HG03469 (cell line): ENCODE results near the gene SNAI3.

Experiments used
- ATAC-seq: cut with Tn5 transposase; IDR thresholded peaks from one replicate; pipeline ENCODE4 v1.9.1; 2021; ENCODE audit warnings: mild to moderate bottlenecking, moderate library complexity, moderate number of reproducible peaks; ENCODE audit not compliant: unreplicated experiment

The SNAI3 gene

DNA sequence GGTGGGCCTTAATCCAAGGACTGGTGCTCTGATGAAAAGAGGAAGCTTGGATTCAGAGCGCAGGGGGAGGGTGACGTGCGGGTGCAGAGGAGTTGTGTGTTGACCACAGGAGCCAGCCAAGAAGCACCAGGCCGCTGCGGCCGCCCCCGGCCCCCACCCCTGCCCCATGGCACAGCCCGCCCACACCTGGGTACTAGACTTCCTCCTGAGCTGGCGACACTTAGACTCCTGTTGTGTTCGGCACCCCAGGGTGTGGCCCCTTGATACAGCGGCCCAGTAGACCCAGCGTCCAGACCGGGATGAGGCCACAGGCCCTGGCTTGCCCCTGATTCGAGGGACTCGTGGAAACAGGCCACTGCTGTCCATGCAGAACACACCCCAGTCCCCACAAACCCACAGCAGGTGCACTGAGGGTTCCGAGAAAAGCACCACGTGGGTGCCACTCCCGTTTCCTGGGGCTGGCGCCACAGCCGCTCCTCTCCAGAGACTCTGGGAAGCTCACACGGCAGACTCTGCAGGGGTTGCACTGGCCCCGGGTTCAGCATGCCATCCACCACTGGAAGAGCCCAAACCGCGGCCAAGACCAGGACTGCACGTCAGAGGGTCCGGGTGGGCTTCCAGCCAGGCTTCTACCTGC, 5.7 kb upstream of the SNAI3 start:
- no peak for ATAC-seq

DNA sequence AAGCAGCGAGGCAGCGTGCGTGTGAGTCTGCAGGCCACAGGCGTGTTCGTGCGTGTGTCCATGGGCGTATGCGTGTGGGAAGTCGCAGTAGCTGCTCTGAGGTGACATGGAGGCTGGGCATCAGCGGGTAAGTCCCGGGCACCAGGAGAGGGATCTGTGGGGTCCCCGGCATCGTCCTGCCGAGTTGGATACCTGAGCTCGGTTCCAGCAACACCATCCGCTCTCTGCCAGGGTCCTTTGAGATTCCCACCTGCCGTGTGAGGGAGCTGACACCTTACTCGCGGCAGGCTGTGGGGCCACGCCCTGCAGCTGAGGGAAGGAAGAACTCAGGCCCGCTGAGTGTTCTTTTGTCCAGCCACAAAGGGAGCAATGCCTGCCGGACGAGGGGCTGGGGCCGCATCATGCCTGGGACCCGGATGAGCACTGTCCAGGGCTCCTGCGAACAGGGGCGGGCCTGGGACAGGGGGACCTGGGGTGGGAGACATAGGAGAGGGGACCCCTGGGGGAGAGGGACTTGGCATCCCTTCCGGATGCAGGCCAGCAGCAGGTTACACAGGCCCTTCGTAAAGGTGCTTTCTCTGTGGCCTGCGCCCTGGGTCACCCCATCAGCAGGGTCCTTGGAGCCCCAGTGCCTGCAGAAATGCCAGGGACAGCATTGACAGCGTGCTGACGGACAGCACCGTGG, 5.0 kb upstream of the SNAI3 start:
- no peak for ATAC-seq

DNA sequence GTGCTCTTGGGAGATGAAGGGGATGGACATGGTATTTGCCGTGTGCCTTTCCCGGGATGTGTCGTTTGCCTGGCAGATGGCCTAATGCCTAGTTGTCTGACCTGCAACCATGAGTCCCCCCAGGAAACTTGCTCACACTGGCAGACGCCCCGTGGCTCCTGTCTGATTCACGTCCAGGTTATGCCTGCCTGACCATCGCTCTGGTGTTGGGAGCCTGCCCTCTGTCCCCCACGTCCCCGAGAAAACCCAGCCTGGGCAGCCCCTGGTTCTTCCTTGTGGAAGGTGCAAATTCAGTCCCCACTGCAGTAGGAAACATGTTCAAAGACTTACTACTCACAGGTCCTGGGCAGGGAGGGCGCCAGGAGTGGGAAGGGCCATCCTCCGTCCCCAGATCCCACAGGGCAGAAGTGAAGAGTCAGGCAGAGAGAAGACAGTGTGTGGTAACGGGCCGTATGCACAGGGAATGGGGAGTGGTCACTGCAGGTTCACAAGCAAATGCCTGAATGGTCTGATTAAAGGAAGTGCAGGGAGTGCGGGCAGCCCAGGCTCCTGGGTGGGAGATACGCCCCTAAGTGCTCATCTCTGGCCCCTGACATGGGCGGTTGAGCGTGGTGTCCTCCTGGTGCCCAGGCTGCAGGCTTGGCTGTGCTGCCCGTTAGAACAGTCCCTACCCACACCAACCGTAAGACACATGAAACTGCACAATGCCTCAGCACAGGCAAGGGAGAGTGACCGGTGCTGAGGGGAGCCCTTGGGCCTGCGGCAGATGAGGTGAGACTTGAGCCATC, 4.2 kb upstream of the SNAI3 start:
- ATAC-seq = no peak

DNA sequence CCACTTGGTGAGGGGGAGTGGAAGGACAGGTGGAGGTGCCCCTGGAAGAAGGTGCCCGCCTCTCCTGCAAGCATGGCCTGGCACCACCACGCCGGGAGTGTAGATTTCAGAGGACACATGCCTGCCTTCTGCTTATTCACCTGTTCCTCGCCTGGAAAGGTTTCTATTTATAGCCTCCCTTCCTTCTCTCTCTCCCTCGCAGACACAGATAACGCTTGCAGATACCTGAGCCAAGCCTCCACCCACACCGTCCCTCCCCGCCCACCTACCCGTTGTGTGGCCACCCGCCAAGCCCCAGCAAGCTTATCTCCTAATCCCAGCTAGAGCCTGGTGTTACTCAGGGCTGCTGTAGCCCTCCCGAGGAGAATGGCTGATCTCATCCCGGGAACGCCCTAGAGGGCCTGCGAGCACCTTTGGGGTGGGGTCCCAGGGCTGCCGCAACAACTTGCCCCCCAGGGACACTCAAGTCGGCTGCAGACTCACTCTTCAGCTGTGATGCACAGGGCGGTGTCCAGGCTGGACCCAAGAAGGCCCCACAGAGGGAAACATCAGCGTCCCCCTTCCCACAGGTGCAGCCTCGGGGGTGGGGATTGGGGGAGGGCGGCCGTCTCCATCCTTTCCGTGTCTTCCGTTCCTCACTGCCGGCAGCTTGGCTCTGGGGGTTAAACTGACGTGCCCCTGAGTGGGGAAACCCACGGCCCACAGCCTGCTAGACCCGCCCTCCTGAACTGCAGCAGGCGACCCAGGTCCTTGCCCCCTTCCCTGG, 1.9 kb upstream of the SNAI3 start:
- ATAC-seq = no peak

DNA sequence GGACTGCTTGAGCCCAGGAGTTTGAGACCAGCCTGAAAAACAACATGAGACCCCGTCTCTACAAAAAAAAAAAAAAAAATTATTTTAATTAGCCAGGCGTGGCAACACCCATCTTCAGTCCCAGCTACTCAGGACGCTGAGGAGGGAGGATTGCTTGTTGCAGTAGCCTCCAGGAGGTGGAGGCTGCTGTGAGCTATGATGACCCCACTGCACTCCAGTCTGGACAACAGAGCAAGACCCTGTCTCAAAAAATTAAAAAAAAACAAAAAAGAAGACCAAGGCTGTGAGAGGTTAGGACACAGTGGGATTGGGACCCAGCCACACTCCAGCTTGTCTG, 1.3 kb upstream of the SNAI3 start:
- no peak for ATAC-seq

DNA sequence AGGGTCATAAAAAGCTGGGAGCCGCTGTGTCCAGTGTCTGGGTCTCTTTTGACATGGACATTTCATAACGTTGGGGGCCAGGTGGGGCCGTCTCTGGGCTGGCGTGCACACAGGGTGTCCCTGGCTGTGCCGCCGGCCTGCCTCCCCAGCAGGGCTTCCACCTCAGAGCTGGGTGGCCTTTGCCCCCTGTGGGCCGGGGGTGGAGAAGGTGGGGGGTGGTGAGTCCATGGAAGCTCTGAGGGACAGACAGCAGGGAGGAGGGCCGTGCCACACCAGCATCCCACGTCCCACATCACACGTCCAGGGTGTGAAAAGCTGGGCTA, 908 bp upstream of the SNAI3 start:
- ATAC-seq = no peak

DNA sequence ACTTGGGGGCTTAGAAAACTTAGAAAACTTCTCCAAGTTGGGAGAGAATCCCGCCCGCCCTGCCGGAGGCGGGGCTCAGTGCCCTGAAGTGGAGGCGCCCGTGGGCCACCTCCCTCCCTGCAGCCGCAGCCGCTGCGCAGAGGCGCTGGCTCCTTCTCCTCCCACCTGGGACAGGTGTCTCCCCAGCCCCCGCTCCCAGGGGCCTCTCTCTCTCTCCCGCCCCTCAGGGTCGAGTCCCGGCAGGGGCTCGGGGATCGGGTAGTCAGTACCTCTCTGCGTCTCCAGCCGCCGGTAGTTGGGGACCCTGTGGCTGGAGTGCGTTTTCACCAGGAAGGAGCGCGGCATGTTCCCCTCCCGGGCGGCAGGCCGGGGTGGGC, 257 bp downstream of the SNAI3 start:
- peak; percentile 7 for ATAC-seq

DNA sequence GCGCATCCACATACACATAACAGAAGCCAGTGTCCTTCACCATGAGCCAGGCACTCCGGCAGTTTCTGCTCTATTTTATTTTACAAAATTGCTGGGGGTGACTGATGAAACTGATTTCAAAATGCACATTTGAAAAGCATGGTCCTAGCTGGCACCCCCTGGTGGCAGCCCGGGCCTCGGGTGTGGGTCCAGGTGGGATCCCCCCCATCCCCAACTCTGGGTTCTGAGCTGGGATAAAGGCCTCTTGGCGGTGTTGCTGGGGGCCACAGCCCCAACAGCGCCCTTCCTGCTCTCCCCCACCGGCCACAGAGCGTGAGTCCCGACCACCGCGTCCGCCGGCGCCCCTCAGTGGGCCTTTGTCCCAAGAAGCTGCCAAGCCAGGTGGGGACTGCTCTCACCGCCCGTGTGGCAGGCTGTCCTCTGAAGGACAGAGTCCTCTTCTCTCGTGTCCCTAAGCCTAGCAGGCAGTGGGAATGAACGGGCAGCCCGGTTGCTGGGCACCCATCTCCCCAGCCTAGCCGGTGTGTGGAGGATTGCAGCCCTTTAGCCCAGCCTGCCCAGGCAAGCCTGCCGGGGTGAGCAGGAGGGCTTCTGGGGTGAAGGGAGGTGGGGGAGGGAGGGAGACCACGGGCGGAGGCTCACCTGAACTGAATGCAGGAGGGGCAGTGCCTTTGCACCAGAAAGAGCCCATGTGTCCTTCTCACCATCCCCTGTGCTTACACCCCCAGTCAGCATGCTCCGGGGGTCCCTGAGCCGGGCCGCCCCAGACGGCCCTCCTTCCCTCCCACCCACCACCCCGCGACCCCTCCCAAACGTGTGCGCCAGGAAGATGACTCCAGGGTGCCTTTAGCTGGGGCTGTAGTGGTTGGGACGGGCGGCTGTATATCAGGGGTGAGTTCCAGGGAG, 898 bp downstream of the SNAI3 start:
- no peak for ATAC-seq

DNA sequence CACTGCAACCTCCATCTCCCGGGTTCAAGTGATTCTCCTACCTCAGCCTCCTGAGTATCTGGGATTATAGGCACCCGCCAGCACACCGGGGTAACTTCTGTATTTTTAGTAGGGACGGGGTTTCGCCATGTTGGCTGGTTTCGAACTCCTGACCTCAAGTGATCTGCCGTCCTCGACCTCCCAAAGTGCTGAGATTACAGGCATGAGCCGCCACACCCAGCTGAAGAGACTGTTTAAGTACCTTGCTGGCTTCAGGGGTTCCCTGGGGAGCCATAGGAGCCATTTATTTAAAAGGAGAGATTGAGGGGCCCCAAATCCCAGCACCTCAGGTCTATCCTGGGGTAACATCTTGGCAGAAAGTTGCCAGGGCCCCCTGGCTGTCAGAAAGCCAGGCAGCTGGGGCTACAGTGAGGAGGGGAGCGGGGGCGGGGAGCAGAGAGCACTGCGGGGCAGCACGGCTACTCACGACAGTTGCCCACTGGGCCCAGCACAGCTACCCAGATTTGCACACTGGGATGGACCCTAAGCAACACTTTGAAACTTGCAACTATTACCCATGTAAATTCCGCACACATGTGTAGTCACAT, 1.6 kb downstream of the SNAI3 start:
- ATAC-seq = no peak

DNA sequence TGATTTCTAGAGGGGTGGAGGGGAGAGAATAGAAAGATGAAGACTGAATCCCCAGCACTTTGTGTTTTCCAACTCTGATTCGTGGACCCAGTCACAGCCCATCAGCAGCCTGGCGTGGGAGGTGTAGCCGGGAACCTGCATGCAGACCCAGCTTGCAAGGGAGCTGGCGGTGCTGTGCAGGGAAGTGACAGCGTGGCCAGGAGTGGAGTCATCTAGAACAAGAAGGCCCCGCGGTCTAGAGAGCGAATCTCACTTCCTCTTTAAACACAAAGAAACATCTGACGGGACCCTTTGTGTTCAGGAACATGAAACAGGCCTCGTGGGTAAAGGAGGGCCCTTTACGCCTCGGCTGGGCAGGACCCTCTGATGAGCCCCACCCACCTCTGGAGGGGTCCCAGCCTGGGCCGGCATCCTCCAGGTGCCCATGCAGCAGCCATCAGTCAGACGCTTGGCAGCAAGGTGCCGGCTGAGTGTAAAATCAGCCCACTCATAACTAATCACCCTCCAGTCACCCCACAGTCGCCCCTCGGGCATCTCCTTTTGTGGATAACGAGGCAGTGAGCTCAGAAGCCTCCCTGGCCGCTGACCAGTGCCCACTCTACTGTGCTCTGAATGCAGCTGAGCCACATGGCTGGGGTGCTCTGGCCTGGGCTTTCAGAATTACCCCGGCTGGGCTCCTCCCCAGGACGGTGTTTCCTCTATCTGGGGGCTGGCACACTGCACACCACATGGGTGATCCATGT, 4.4 kb downstream of the SNAI3 start:
- ATAC-seq = peak; percentile 39

DNA sequence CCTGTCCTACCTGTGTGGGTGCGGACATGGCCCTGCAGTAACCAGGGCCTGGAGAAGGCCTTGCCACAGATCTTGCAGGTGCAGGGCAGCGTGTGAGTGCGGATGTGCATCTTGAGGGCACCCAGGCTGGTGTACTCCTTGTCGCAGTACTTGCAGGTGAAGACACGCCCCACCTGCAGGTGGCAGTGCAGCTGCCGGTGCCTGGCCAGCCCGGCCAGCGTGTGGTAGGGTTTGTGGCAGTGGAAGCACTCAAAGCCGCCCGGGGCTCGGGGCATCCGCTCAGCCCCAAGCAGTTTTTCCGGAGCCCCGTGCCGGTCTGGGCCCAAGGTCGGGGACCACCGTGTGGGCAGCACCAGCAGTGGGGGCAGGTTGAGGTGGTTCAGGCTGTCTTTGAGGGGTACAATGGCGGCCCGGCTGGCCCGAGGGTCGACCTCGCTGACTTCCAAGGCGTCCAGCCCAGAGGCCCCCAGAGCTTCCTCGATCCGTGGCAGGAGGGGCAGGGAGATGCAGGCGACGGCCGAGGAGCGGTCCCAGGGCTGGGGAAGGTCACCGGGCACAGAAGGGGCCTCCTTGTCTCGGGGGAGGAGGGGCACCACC, 5.1 kb downstream of the SNAI3 start:
- ATAC-seq = no peak

DNA sequence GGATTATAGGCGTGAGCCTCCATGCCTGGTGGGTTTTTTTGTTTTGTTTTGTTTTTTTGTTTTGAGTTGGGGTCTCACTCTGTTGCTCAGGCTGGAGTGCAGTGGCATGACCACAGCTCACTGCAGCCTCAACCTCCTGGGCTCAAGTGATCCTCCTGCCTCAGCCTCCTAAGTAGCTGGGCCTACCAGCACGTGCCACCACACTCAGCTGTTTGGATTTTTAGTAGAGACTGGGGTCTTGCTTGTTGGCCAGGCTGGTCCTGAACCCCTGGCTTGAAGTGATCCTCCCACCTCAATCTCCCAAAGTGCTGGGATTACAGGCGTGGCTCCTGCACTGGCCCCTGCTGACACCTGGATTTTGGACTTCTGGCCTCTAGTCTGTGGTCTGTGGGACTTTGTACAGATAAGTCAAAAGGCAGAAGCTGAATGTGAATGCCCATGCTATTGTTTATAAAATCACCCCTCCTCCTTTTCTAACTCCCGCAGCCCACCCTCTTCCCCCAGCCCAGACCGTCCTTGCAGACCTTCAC, 5.7 kb downstream of the SNAI3 start:
- ATAC-seq = no peak

DNA sequence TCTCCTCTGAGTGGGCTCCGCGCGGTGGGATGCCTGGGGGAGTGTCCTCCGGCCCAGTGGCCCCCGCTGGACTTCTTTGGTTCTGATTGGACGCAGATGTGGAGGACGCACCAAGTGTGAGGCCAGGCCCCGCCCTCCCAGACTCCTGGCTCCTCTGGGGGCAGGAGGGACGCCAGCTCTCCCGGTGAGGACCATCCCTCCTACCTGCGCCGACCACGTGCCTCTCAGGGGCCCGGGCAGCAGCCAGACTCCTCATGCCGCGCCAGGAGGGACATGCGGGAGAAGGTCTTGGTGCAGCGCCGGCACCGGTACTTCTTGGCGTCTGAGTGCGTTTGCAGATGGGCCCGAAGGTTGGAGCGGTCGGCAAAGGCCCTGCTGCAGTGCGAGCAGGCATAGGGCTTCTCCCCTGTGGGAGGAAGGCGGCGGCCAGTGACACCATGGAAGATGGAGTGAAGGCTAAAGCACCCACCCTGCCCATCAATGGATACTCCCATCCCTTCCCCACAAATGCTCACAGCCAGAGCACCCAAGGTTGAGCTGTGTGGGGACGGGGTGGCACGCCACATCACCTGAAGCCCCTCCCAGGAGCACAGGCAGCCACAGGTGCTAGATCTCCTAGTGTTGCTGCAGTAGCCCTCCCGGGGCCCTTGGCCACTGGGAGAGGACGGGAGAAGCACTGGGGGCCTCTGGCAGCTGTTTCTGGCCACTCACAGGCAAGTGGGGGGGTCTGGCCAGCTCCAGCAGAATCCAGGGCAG, 7.9 kb downstream of the SNAI3 start:
- ATAC-seq = no peak

DNA sequence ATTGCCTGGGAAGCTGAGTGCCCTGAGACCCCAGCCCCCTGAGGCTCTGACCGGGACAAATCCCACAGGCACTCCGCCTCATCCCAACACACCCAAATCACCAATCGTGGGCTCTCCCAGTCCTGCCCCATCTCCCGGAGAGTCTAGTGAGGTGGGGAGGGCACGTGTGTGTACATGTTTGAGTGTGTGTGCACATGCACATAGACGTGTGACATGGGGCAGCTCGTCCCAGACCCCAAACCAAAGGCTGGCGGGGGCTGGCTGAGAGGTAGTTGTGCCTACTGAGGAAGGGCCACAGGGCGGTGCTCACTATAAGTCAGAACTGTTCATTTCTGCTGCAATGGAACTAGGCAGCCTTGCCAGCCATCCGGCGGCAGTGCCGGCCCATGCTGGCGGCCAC, 8.6 kb downstream of the SNAI3 start:
- no peak for ATAC-seq

DNA sequence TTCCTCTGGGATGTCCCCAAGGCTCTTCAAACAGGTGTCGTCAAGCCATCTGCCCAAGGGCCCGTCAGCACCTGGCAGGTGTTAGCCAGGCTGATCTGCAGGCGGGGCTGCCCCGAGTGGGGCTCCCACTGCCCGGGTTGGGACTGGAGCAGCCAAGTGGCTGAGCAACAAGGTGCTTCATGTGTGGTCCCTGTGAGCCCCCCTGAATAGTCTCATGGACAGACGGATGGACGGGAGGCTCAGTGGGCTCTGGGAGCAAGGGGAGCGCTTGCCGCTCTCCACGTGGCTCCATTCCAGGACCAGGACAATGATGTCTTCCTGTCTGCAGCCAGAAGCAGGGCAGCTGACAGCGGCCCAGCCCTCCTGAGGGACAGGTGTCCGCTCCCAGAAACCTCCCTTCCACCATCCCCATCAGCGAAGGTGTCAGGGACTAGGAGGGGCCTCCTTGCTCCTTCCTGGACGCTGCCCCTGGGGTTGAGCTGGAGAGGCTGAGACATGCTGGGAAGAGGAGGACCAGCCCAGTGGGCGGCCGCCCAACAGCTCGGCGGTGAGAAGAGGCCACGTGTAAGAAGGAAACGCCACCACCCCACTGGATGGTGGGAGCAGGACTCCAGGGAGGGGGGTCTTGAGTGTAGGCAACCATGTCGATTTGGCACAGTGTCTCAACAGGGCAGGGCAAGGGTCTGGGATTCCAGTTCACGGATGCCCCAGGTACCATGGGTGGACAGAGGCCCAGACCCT, 9.6 kb downstream of the SNAI3 start:
- no peak for ATAC-seq

DNA sequence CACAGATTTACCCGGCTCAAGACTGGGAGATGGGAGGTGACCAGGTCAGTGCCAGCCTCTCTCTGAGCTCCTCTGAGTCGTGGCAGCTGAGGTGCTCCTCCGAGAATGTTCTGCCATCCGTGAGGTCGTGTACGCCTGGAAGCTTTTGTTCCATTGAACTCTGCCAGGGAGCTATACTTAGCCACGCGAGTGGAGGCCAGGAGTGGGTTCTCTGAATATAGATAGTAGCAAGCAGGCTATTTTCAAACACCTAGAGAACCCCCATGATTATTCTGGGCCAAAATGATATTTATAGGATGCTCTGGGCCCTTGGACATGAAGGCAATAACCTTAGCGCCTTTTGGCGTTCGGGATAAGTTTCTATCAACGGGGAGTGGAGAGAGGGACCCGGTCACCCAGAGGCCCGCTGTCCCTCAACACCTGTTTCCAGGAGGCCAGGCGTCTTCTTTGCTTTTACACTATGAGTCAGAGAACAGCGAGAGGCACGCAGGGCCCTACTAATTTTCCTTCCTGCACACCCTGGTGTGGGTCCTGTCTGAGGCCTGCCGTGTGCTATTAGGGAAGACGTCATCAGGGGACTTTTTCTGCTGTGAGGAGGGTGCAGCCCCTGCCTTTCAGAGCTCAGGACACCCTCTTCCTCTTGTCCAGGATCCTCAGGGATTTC, 12.5 kb downstream of the SNAI3 start:
- ATAC-seq = no peak

DNA sequence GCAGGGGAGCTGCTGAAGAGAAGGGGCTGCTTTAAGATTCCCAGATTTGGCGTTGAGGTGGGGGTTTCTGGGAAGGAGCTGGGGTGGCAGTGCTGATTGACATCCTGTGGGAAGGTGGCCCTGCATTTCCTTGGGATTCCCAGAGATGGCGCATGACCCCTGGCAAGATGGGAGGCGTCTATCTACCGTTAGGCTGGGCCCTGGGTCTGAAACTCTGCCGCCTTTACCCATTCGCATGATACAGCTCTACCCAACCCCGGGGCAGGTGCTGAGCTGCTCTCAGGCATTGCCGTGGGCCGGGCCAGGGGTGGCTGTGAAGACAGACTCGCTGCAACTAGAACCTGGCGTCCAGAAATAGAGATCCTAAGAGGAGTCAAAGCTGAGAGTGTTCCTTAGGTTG, 13.5 kb downstream of the SNAI3 start:
- ATAC-seq = no peak
